Nephron (organoid): Measurements from ENCODE around the gene STOX1.
"Not testable (repeated sequence)": the region's sequence is repeated elsewhere in the genome, so short reads cannot be mapped to it uniquely, and the experiment has no call there.

ENCODE experiments used
- H3K27ac Mint-ChIP-seq, 3 experiments: 2 replicates each; pipeline ENCODE4 v1.8.0; 2020; ENCODE audit warnings: mixed read lengths in 3 of 3, mild to moderate bottlenecking in 2 of 3, moderate library complexity in 1 of 3
- H3K27me3 Mint-ChIP-seq: 2 replicates; pipeline ENCODE4 v1.8.0; 2021; ENCODE audit warnings: low read depth, mild to moderate bottlenecking, moderate library complexity, mixed read lengths
- H3K36me3 Mint-ChIP-seq: 2 replicates; pipeline ENCODE4 v1.8.0; 2020; ENCODE audit warnings: low read depth, mixed read lengths
- H3K4me1 Mint-ChIP-seq: 2 replicates; pipeline ENCODE4 v1.8.0; 2020; ENCODE audit warnings: mixed read lengths
- H3K4me3 Mint-ChIP-seq, 3 experiments: 2 replicates each; pipeline ENCODE4 v1.8.0; 2020; ENCODE audit warnings: mild to moderate bottlenecking in 3 of 3, mixed read lengths in 3 of 3, moderate library complexity in 2 of 3
- H3K9me3 Mint-ChIP-seq: 2 replicates; pipeline ENCODE4 v1.8.0; 2020; ENCODE audit warnings: mixed read lengths
- CTCF ChIP-seq, 3 experiments: fragments of 200-600 bp; sonication (generic); IDR thresholded peaks; one replicate each; pipeline ENCODE4 v1.5.0; 2021; ENCODE audit warnings: antibody characterized with exemption in 3 of 3; ENCODE audit not compliant: unreplicated experiment in 3 of 3

The STOX1 gene

GRCh38 chr10:68848281-68848680 lies 20.9 kb downstream of the STOX1 start:
- Mint-ChIP-seq H3K4me1 (no peaks in the 10 kb centered on the region), H3K27me3 (no peaks in the 10 kb centered on the region), H3K9me3 (no peaks in the 10 kb centered on the region), H3K27ac (peak overlapping the region in 1 of 3 experiments; percentile 25), H3K36me3 (peaks cover 3% of the 10 kb centered on the region), H3K4me3 (no peak overlapping the region)
- TF ChIP-seq CTCF (IDR thresholded peaks at IDR 0.05; ENCODE audit: unreplicated experiment in 3 of 3), result no peak

GRCh38 chr10:68848806-68849205 lies 21.5 kb downstream of the STOX1 start:
- Mint-ChIP-seq H3K27me3 (no peaks in the 10 kb centered on the region), H3K4me3 (no peak overlapping the region), H3K9me3 (no peaks in the 10 kb centered on the region), H3K4me1 (no peaks in the 10 kb centered on the region), H3K36me3 (peaks cover 3% of the 10 kb centered on the region), H3K27ac (peak overlapping the region in 1 of 3 experiments; percentile 25)
- no peak for TF ChIP-seq CTCF (IDR thresholded peaks at IDR 0.05; ENCODE audit: unreplicated experiment in 3 of 3)

- no peak overlapping the region for H3K4me3 Mint-ChIP-seq
- H3K27me3 Mint-ChIP-seq, result no peaks in the 10 kb centered on the region
- H3K9me3 Mint-ChIP-seq, result peaks cover 19% of the 10 kb centered on the region
- H3K4me1 Mint-ChIP-seq, result no peaks in the 10 kb centered on the region
- TF ChIP-seq CTCF (IDR thresholded peaks at IDR 0.05; ENCODE audit: unreplicated experiment in 3 of 3), result no peak
- H3K27ac Mint-ChIP-seq, result no peak overlapping the region
- H3K36me3 Mint-ChIP-seq, result peaks cover 16% of the 10 kb centered on the region
These were observed 29.0 kb downstream of the STOX1 start for GRCh38 chr10:68856352-68856751.

GRCh38 chr10:68857005-68857404 lies 29.7 kb downstream of the STOX1 start:
- Mint-ChIP-seq H3K36me3 (peaks cover 19% of the 10 kb centered on the region), H3K27ac (no peak overlapping the region), H3K4me3 (no peak overlapping the region), H3K9me3 (peaks cover 25% of the 10 kb centered on the region), H3K4me1 (no peaks in the 10 kb centered on the region), H3K27me3 (no peaks in the 10 kb centered on the region)
- no peak for TF ChIP-seq CTCF (IDR thresholded peaks at IDR 0.05; ENCODE audit: unreplicated experiment in 3 of 3)

- no peaks in the 10 kb centered on the region for H3K27me3 Mint-ChIP-seq
- peaks cover 27% of the 10 kb centered on the region for H3K36me3 Mint-ChIP-seq
- peaks cover 41% of the 10 kb centered on the region for H3K9me3 Mint-ChIP-seq
- no peak for TF ChIP-seq CTCF (IDR thresholded peaks at IDR 0.05; ENCODE audit: unreplicated experiment in 3 of 3)
- H3K27ac Mint-ChIP-seq, result no peak overlapping the region
- H3K4me1 Mint-ChIP-seq, result no peaks in the 10 kb centered on the region
- no peak overlapping the region for H3K4me3 Mint-ChIP-seq
These were observed 33.9 kb downstream of the STOX1 start for GRCh38 chr10:68861253-68861652.

- peaks cover 27% of the 10 kb centered on the region for H3K36me3 Mint-ChIP-seq
- H3K4me1 Mint-ChIP-seq, result peaks cover 6% of the 10 kb centered on the region
- peaks cover 47% of the 10 kb centered on the region for H3K9me3 Mint-ChIP-seq
- no peaks in the 10 kb centered on the region for H3K27me3 Mint-ChIP-seq
- no peak overlapping the region for H3K4me3 Mint-ChIP-seq
- H3K27ac Mint-ChIP-seq, result no peak overlapping the region
- TF ChIP-seq CTCF (IDR thresholded peaks at IDR 0.05; ENCODE audit: unreplicated experiment in 3 of 3), result no peak
These were observed 37.3 kb downstream of the STOX1 start for GRCh38 chr10:68864611-68865010.

- H3K27ac Mint-ChIP-seq, H3K36me3 Mint-ChIP-seq, H3K4me3 Mint-ChIP-seq, H3K27me3 Mint-ChIP-seq: not testable (repeated sequence)
- peaks cover 29% of the 10 kb centered on the region for H3K4me1 Mint-ChIP-seq
- peaks cover 19% of the 10 kb centered on the region for H3K9me3 Mint-ChIP-seq
These were observed 40.8 kb downstream of the STOX1 start for GRCh38 chr10:68868173-68868572.
